ENCODE data around the gene PROK2. TPM values are rescaled to one million over a fixed set of nuclear protein-coding genes. Genes with fewer than 3 reads are reported as not detected.

Gene PROK2
- total RNA-seq, 1 experiment from 2014 or later, result 1.4 TPM

- Histone ChIP-seq H3K79me2 (ENCODE audit: insufficient read depth, low read length) (no peaks in the 10 kb centered on the region), H2BK20ac (ENCODE audit: low read depth, low read length, poor library complexity, severe bottlenecking) (no peak overlapping the region), H3T11ph (ENCODE audit: low read length) (no peak overlapping the region), H3K79me1 (ENCODE audit: insufficient read depth, low read depth, low read length, poor library complexity, severe bottlenecking) (no peaks in the 10 kb centered on the region), H3K14ac (ENCODE audit: insufficient read depth, low read length) (no peak overlapping the region), H3K23ac (ENCODE audit: insufficient read length, low read depth, low read length) (no peak overlapping the region), H3K27ac (ENCODE audit: insufficient read length, low read depth, low read length) (no peak overlapping the region), H4K91ac (ENCODE audit: insufficient read length, low read depth, low read length) (no peak overlapping the region), H3K9ac (ENCODE audit: extremely low read depth, insufficient read length, low read length) (no peak overlapping the region), H4K8ac (replicated peaks; ENCODE audit: insufficient read length, low read depth, low read length) (no peak overlapping the region), H2AFZ (ENCODE audit: low read length) (no peak overlapping the region), H3K4me1 (ENCODE audit: insufficient read depth, low read length) (peaks cover 4% of the 10 kb centered on the region; the same call in 1 of the 2 replicates), H3K4ac (ENCODE audit: low read depth, low read length) (no peak overlapping the region), H2BK5ac (ENCODE audit: insufficient read length, low read length) (no peak overlapping the region), H2BK12ac (ENCODE audit: insufficient read length, low read depth, low read length) (no peak overlapping the region), H3K56ac (ENCODE audit: insufficient read length, low read depth, low read length) (no peak overlapping the region), H2BK15ac (ENCODE audit: low read depth, low read length) (no peak overlapping the region), H2BK120ac (ENCODE audit: low read depth, low read length, poor library complexity, severe bottlenecking) (no peak overlapping the region), H4K20me1 (ENCODE audit: control insufficient read depth, insufficient read depth, insufficient read length) (no peaks in the 10 kb centered on the region), H3K23me2 (ENCODE audit: insufficient read length, low read depth, low read length, poor library complexity, severe bottlenecking) (no peaks in the 10 kb centered on the region), H3K4me2 (ENCODE audit: insufficient read depth, insufficient read length, low read length) (no peak overlapping the region), H3K9me3 (ENCODE audit: control insufficient read depth, low read depth, low read length) (no peaks in the 10 kb centered on the region), H2AK5ac (ENCODE audit: insufficient read length, low read length) (no peak overlapping the region), H3K27me3 (ENCODE audit: insufficient read depth, low read length) (peaks cover 23% of the 10 kb centered on the region), H3K18ac (ENCODE audit: insufficient read length, low read depth, low read length) (no peak overlapping the region), H4K5ac (ENCODE audit: insufficient read length, low read depth, low read length) (no peak overlapping the region)
- WGBS (ENCODE audit: extremely low coverage, insufficient read length, low lambda C conversion rate), result no CpG with 5 or more reads among the region's 1 CpG
- H3K4me3 Mint-ChIP-seq, result no peak overlapping the region
- peaks cover 40 to 44% of the 10 kb centered on the region in 2 experiments for H3K4me1 Mint-ChIP-seq
- no peak for DNase-seq
- H3K27ac Mint-ChIP-seq, result no peak overlapping the region
- peaks cover 63% of the 10 kb centered on the region for H3K27me3 Mint-ChIP-seq (ENCODE audit: low read depth)
- no peak for TF ChIP-seq CTCF (conservative IDR thresholded peaks at IDR 0.05)
- H3K36me3 Mint-ChIP-seq (ENCODE audit: insufficient read depth in 1 of 3, low read depth in 3 of 3), result no peaks in the 10 kb centered on the region
- H3K9me3 Mint-ChIP-seq, result no peaks in the 10 kb centered on the region; a peak in 1 of 5 replicates
Observed at GRCh38 chr3:71783152-71783551, 1.8 kb downstream of the PROK2 start.

Data from H9 (cell line).